Astrocyte of the cerebellum (primary cell): ENCODE measurements around the gene PTK7.
"Not testable (repeated sequence)": the region's sequence is repeated elsewhere in the genome, so short reads cannot be mapped to it uniquely, and the experiment has no call there.

Experiments
- DNase-seq: peaks from one replicate; pipeline ENCODE4 v3.0.0-alpha.2; 2011; ENCODE audit warnings: low read depth
- H3K4me3 ChIP-seq: 2 replicates; pipeline ENCODE4 v1.5.1; 2011; ENCODE audit warnings: mild to moderate bottlenecking, low read depth, low read length, moderate library complexity
- CTCF ChIP-seq: IDR thresholded peaks from 2 replicates; pipeline ENCODE4 v1.5.1; 2012; ENCODE audit warnings: low read length, low read depth, moderate library complexity, mild to moderate bottlenecking; ENCODE audit errors: missing control alignments
- in situ Hi-C: cut with HindIII; loops from 2 replicates; pipeline ENCODE4 v1.10.0; 2017; ENCODE audit warnings: low sequenced_read_pairs

Gene PTK7

DNA sequence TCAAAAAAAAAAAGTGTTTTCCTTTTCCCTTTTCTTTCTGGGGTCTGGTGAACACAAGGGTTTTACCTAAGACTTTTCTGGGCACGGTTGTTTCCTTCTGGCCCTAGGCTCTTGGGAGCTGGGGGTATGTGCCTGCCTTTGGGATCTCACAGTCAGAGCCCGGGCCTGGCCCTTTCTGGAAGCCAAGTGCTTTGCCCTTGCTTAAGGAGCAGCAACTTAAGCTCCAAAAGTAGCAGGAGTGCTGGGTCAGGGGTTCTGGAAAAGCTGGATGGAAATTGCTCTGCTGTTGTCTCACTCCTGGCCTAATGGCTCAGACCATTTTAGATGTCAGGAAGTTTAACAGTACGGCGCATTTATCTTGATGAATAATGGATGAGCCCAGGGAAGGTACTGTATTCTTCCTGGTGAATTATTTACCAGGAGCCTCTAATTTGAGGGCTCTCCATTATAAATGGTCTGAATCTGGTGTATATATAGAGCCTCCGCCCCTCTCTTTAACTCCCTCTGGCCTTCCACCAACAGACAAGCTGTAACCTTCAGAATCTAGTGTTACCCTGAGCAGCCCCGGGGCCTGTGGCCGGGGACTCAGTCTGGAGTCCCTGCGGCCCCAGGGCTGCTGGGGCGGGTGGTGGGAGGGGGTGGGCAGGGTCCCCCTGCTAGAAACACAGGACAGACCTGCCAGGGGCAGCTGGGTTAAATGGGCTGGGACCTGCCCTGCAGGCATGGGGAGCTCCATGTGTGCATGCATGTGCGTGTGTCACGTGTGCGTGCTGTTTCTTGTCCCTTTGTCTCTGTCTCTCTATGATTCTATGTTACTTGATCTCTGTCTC, 37.5 kb downstream of the PTK7 start:
- in situ Hi-C loops: no loop called here
- H3K4me3 ChIP-seq: no peak overlapping the region
- no peak for DNase-seq
- no peak for TF ChIP-seq CTCF

DNA sequence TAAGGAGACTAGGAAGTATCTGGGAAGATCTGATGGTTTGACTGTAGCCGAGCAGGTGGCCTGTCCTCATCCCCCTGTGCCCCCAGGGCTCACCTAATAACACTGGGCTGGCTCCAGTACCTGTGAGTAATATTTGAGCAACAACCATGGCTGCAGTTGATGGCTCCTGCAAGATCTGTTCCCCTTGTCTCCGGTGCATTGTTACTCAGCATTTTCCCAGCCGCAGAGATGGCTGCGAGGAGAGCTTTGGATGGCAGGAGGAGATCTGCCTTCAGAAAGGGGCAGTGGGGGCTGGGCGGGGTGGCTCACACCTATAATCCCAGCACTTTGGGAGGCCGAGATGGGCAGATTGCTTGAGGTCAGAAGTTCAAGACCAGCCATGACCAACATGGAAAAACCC, 39.3 kb downstream of the PTK7 start:
- no peak for DNase-seq
- TF ChIP-seq CTCF: no peak
- in situ Hi-C loops: no loop called here
- no peak overlapping the region for H3K4me3 ChIP-seq

GRCh38 chr6:43117466-43117865, 41.4 kb downstream of the PTK7 start:
- in situ Hi-C loops, H3K4me3 ChIP-seq, DNase-seq: not testable (repeated sequence)

- DNase-seq: no peak
- H3K4me3 ChIP-seq: no peak overlapping the region
- in situ Hi-C loops: no loop called here
- TF ChIP-seq CTCF: no peak
These were observed 43.4 kb downstream of the PTK7 start for GRCh38 chr6:43119482-43119881.

GRCh38 chr6:43120101-43120763, 44.1 kb downstream of the PTK7 start:
- no peak overlapping the region for H3K4me3 ChIP-seq

GRCh38 chr6:43120944-43121913, 45.1 kb downstream of the PTK7 start:
- no peak for TF ChIP-seq CTCF
- H3K4me3 ChIP-seq: no peak overlapping the region
- DNase-seq: peak; percentile 82
- in situ Hi-C loops: no loop called here

More at GRCh38 chr6:43120101-43120763, 44.1 kb downstream of the PTK7 start:
- in situ Hi-C loops: no loop called here
- DNase-seq: no peak
- no peak for TF ChIP-seq CTCF
